ENCODE results near the gene IL1RAPL1.

Gene IL1RAPL1

GRCh38 chrX:29172880-29173279, 585.6 kb downstream of the IL1RAPL1 start:
- no peaks in the 10 kb centered on the region for H3K36me3 ChIP-seq (ENCODE audit: control insufficient read depth in 4 of 4, insufficient read depth in 4 of 4, low read length in 3 of 4)
- WGBS (ENCODE audit: insufficient coverage), result 50% methylated on average over 2 of the region's 3 CpGs
- no peaks in the 10 kb centered on the region for H3K9me3 ChIP-seq (ENCODE audit: control extremely low read depth in 1 of 5, control insufficient read depth in 4 of 5, insufficient read depth in 2 of 5, low read depth in 1 of 5, low read length in 4 of 5)
- no peaks in the 10 kb centered on the region for H3K27me3 ChIP-seq (replicated peaks in 2 of 5; ENCODE audit: control insufficient read depth in 4 of 5, insufficient read depth in 5 of 5, low read length in 4 of 5)
- H3K4me3 ChIP-seq (ENCODE audit: control insufficient read depth in 1 of 7, extremely low read depth in 1 of 7, insufficient read depth in 4 of 7, low read depth in 2 of 7, low read length in 6 of 7), result no peak overlapping the region
- DNase-seq, result no peak
- CTCF ChIA-PET, result no interaction called here
- no peaks in the 10 kb centered on the region for H3K4me1 ChIP-seq (ENCODE audit: control extremely low read depth in 1 of 4, control insufficient read depth in 4 of 4, insufficient read depth in 4 of 4, low read length in 3 of 4)
- POLR2A ChIA-PET, result no interaction called here
- no peak overlapping the region for H3K27ac ChIP-seq (ENCODE audit: insufficient read depth in 1 of 2, low read depth in 1 of 2, low read length in 2 of 2, poor library complexity in 1 of 2, severe bottlenecking in 2 of 2)

GRCh38 chrX:29187264-29187663, 600.0 kb downstream of the IL1RAPL1 start:
- H3K4me1 ChIP-seq (ENCODE audit: control extremely low read depth in 1 of 4, control insufficient read depth in 4 of 4, insufficient read depth in 4 of 4, low read length in 3 of 4), result no peaks in the 10 kb centered on the region
- H3K27ac ChIP-seq (ENCODE audit: insufficient read depth in 1 of 2, low read depth in 1 of 2, low read length in 2 of 2, poor library complexity in 1 of 2, severe bottlenecking in 2 of 2), result no peak overlapping the region
- CTCF ChIA-PET, result no interaction called here
- no peak for DNase-seq
- POLR2A ChIA-PET, result no interaction called here
- H3K36me3 ChIP-seq (ENCODE audit: control insufficient read depth in 4 of 4, insufficient read depth in 4 of 4, low read length in 3 of 4), result no peaks in the 10 kb centered on the region
- H3K9me3 ChIP-seq (ENCODE audit: control extremely low read depth in 1 of 5, control insufficient read depth in 4 of 5, insufficient read depth in 2 of 5, low read depth in 1 of 5, low read length in 4 of 5), result no peaks in the 10 kb centered on the region
- 83% methylated on average over 1 of the region's 2 CpGs for WGBS (ENCODE audit: insufficient coverage)
- no peak overlapping the region for H3K4me3 ChIP-seq (ENCODE audit: control insufficient read depth in 1 of 7, extremely low read depth in 1 of 7, insufficient read depth in 4 of 7, low read depth in 2 of 7, low read length in 6 of 7)
- H3K27me3 ChIP-seq (replicated peaks in 2 of 5; ENCODE audit: control insufficient read depth in 4 of 5, insufficient read depth in 5 of 5, low read length in 4 of 5), result no peaks in the 10 kb centered on the region

GRCh38 chrX:29196501-29196900, 609.3 kb downstream of the IL1RAPL1 start:
- no peak for DNase-seq
- Histone ChIP-seq H3K27ac (ENCODE audit: insufficient read depth in 1 of 2, low read depth in 1 of 2, low read length in 2 of 2, poor library complexity in 1 of 2, severe bottlenecking in 2 of 2) (no peak overlapping the region), H3K27me3 (replicated peaks in 2 of 5; ENCODE audit: control insufficient read depth in 4 of 5, insufficient read depth in 5 of 5, low read length in 4 of 5) (no peaks in the 10 kb centered on the region), H3K4me1 (ENCODE audit: control extremely low read depth in 1 of 4, control insufficient read depth in 4 of 4, insufficient read depth in 4 of 4, low read length in 3 of 4) (no peaks in the 10 kb centered on the region), H3K9me3 (ENCODE audit: control extremely low read depth in 1 of 5, control insufficient read depth in 4 of 5, insufficient read depth in 2 of 5, low read depth in 1 of 5, low read length in 4 of 5) (no peaks in the 10 kb centered on the region), H3K4me3 (ENCODE audit: control insufficient read depth in 1 of 7, extremely low read depth in 1 of 7, insufficient read depth in 4 of 7, low read depth in 2 of 7, low read length in 6 of 7) (no peak overlapping the region), H3K36me3 (ENCODE audit: control insufficient read depth in 4 of 4, insufficient read depth in 4 of 4, low read length in 3 of 4) (no peaks in the 10 kb centered on the region)
- POLR2A ChIA-PET, result no interaction called here
- CTCF ChIA-PET, result no interaction called here

GRCh38 chrX:29215251-29215650, 628.0 kb downstream of the IL1RAPL1 start:
- ChIA-PET POLR2A (no interaction called here), CTCF (no interaction called here)
- no peaks in the 10 kb centered on the region for H3K9me3 ChIP-seq (ENCODE audit: control extremely low read depth in 1 of 5, control insufficient read depth in 4 of 5, insufficient read depth in 2 of 5, low read depth in 1 of 5, low read length in 4 of 5)
- 80% methylated on average over 1 of the region's 4 CpGs for WGBS (ENCODE audit: insufficient coverage)
- H3K36me3 ChIP-seq (ENCODE audit: control insufficient read depth in 4 of 4, insufficient read depth in 4 of 4, low read length in 3 of 4), result no peaks in the 10 kb centered on the region
- H3K27me3 ChIP-seq (replicated peaks in 2 of 5; ENCODE audit: control insufficient read depth in 4 of 5, insufficient read depth in 5 of 5, low read length in 4 of 5), result no peaks in the 10 kb centered on the region
- no peak for DNase-seq
- H3K4me1 ChIP-seq (ENCODE audit: control extremely low read depth in 1 of 4, control insufficient read depth in 4 of 4, insufficient read depth in 4 of 4, low read length in 3 of 4), result no peaks in the 10 kb centered on the region
- no peak overlapping the region for H3K27ac ChIP-seq (ENCODE audit: insufficient read depth in 1 of 2, low read depth in 1 of 2, low read length in 2 of 2, poor library complexity in 1 of 2, severe bottlenecking in 2 of 2)
- H3K4me3 ChIP-seq (ENCODE audit: control insufficient read depth in 1 of 7, extremely low read depth in 1 of 7, insufficient read depth in 4 of 7, low read depth in 2 of 7, low read length in 6 of 7), result no peak overlapping the region

- ChIA-PET CTCF (no interaction called here), POLR2A (no interaction called here)
- Histone ChIP-seq H3K4me3 (ENCODE audit: control insufficient read depth in 1 of 7, extremely low read depth in 1 of 7, insufficient read depth in 4 of 7, low read depth in 2 of 7, low read length in 6 of 7) (no peak overlapping the region), H3K9me3 (ENCODE audit: control extremely low read depth in 1 of 5, control insufficient read depth in 4 of 5, insufficient read depth in 2 of 5, low read depth in 1 of 5, low read length in 4 of 5) (no peaks in the 10 kb centered on the region), H3K27me3 (replicated peaks in 2 of 5; ENCODE audit: control insufficient read depth in 4 of 5, insufficient read depth in 5 of 5, low read length in 4 of 5) (peaks cover 0 to 2% (median 0%) of the 10 kb centered on the region in 5 experiments), H3K27ac (ENCODE audit: insufficient read depth in 1 of 2, low read depth in 1 of 2, low read length in 2 of 2, poor library complexity in 1 of 2, severe bottlenecking in 2 of 2) (no peak overlapping the region), H3K36me3 (ENCODE audit: control insufficient read depth in 4 of 4, insufficient read depth in 4 of 4, low read length in 3 of 4) (no peaks in the 10 kb centered on the region), H3K4me1 (ENCODE audit: control extremely low read depth in 1 of 4, control insufficient read depth in 4 of 4, insufficient read depth in 4 of 4, low read length in 3 of 4) (no peaks in the 10 kb centered on the region)
- 69% methylated on average over 2 of the region's 2 CpGs for WGBS (ENCODE audit: insufficient coverage)
- no peak for DNase-seq
Measured at GRCh38 chrX:29225670-29226069, 638.4 kb downstream of the IL1RAPL1 start.

- H3K27ac ChIP-seq (ENCODE audit: insufficient read depth in 1 of 2, low read depth in 1 of 2, low read length in 2 of 2, poor library complexity in 1 of 2, severe bottlenecking in 2 of 2), result no peak overlapping the region
- WGBS (ENCODE audit: insufficient coverage), result 86% methylated on average over 1 of the region's 2 CpGs
- DNase-seq, result no peak
- POLR2A ChIA-PET, result no interaction called here
- CTCF ChIA-PET, result no interaction called here
- H3K27me3 ChIP-seq (replicated peaks in 2 of 5; ENCODE audit: control insufficient read depth in 4 of 5, insufficient read depth in 5 of 5, low read length in 4 of 5), result peaks cover 0 to 6% (median 0%) of the 10 kb centered on the region in 5 experiments
- H3K4me3 ChIP-seq (ENCODE audit: control insufficient read depth in 1 of 7, extremely low read depth in 1 of 7, insufficient read depth in 4 of 7, low read depth in 2 of 7, low read length in 6 of 7), result no peak overlapping the region
- no peaks in the 10 kb centered on the region for H3K9me3 ChIP-seq (ENCODE audit: control extremely low read depth in 1 of 5, control insufficient read depth in 4 of 5, insufficient read depth in 2 of 5, low read depth in 1 of 5, low read length in 4 of 5)
- H3K36me3 ChIP-seq (ENCODE audit: control insufficient read depth in 4 of 4, insufficient read depth in 4 of 4, low read length in 3 of 4), result no peaks in the 10 kb centered on the region
- H3K4me1 ChIP-seq (ENCODE audit: control extremely low read depth in 1 of 4, control insufficient read depth in 4 of 4, insufficient read depth in 4 of 4, low read length in 3 of 4), result peaks cover 0 to 5% (median 0%) of the 10 kb centered on the region in 4 experiments
Measured at GRCh38 chrX:29229802-29230201, 642.6 kb downstream of the IL1RAPL1 start.

- H3K27ac ChIP-seq (ENCODE audit: insufficient read depth in 1 of 2, low read depth in 1 of 2, low read length in 2 of 2, poor library complexity in 1 of 2, severe bottlenecking in 2 of 2), result no peak overlapping the region
- no peaks in the 10 kb centered on the region for H3K36me3 ChIP-seq (ENCODE audit: control insufficient read depth in 4 of 4, insufficient read depth in 4 of 4, low read length in 3 of 4)
- peaks cover 0 to 6% (median 0%) of the 10 kb centered on the region in 4 experiments for H3K4me1 ChIP-seq (ENCODE audit: control extremely low read depth in 1 of 4, control insufficient read depth in 4 of 4, insufficient read depth in 4 of 4, low read length in 3 of 4)
- CTCF ChIA-PET, result interaction anchor here (0.6 kb wide), 1 partner anchor 372 kb away, joined by 3 read pairs; no protein-coding TSS in a partner anchor
- no peaks in the 10 kb centered on the region for H3K9me3 ChIP-seq (ENCODE audit: control extremely low read depth in 1 of 5, control insufficient read depth in 4 of 5, insufficient read depth in 2 of 5, low read depth in 1 of 5, low read length in 4 of 5)
- POLR2A ChIA-PET, result no interaction called here
- H3K4me3 ChIP-seq (ENCODE audit: control insufficient read depth in 1 of 7, extremely low read depth in 1 of 7, insufficient read depth in 4 of 7, low read depth in 2 of 7, low read length in 6 of 7), result no peak overlapping the region
- H3K27me3 ChIP-seq (replicated peaks in 2 of 5; ENCODE audit: control insufficient read depth in 4 of 5, insufficient read depth in 5 of 5, low read length in 4 of 5), result peaks cover 0 to 6% (median 0%) of the 10 kb centered on the region in 5 experiments
- no peak for DNase-seq
- no CpG with 5 or more reads among the region's 2 CpGs for WGBS (ENCODE audit: insufficient coverage)
Measured at GRCh38 chrX:29231800-29232199, 644.6 kb downstream of the IL1RAPL1 start.
